Tibial nerve (tissue), 4 donors: ENCODE results near the gene PGRMC2. TPM values are rescaled to one million over a fixed set of nuclear protein-coding genes. Genes with fewer than 3 reads are reported as not detected.

Experiments
- DNase-seq, 2 donors: peaks; one replicate each; pipeline ENCODE4 v3.0.0-alpha.2; 2019; ENCODE audit warnings: low spot score in 2 of 2
- H3K27ac ChIP-seq, 4 donors: fragments of 200-600 bp; sonication (generic) in 3 of 4; one replicate each; pipeline ENCODE4 v1.5.1; 2017 to 2019; ENCODE audit warnings: mild to moderate bottlenecking in 1 of 4
- H3K27me3 ChIP-seq, 2 donors: fragments of 200-600 bp; sonication (generic) in 1 of 2; one replicate each; pipeline versions ENCODE4 v1.5.1 to v1.6.0; 2017 to 2019
- H3K36me3 ChIP-seq, 3 donors: fragments of 200-600 bp; sonication (generic); one replicate each; pipeline ENCODE4 v1.5.1; 2018 to 2019
- H3K4me1 ChIP-seq, 4 donors: fragments of 200-600 bp; sonication (generic) in 3 of 4; one replicate each; pipeline ENCODE4 v1.5.1; 2017 to 2019
- H3K4me3 ChIP-seq, 4 donors: fragments of 200-600 bp; sonication (generic) in 3 of 4; one replicate each; pipeline ENCODE4 v1.5.1; 2017 to 2019; ENCODE audit warnings: mild to moderate bottlenecking in 1 of 4, moderate library complexity in 1 of 4
- H3K9me3 ChIP-seq, 4 donors: fragments of 200-600 bp; sonication (generic) in 3 of 4; one replicate each; pipeline ENCODE4 v1.5.1; 2017 to 2019
- CTCF ChIP-seq, 5 experiments: fragments of 200-600 bp in 3 of 5; fragments of 450-650 bp in 2 of 5; sonication (generic) in 3 of 5; IDR thresholded peaks; one replicate each; pipeline ENCODE4 v1.5.1; 2016 to 2019; ENCODE audit warnings: antibody characterized with exemption in 5 of 5, mild to moderate bottlenecking in 3 of 5, moderate library complexity in 2 of 5
- EP300 ChIP-seq, 2 donors: sonication (generic); formaldehyde crosslinking; IDR thresholded peaks; one replicate each; pipeline ENCODE4 v1.6.1; 2017; ENCODE audit warnings: antibody characterized with exemption in 2 of 2, mild to moderate bottlenecking in 1 of 2
- POLR2A ChIP-seq, 2 donors: fragments of 450-650 bp; IDR thresholded peaks; one replicate each; pipeline ENCODE4 v1.6.1; 2017; ENCODE audit warnings: antibody characterized with exemption in 2 of 2, mild to moderate bottlenecking in 2 of 2, moderate library complexity in 2 of 2
- WGBS, 2 donors: methylation state at CpG; one replicate each; pipeline ENCODE4 v1.1.5; 2018; 5-methylcytosine and 5-hydroxymethylcytosine counted together
- total RNA-seq, 4 donors: library from RNA; depleted of rRNA; stranded (reverse); fragments of >200 nt; gene quantifications; one replicate each; pipeline ENCODE4 v1.1.0, GENCODE V29; 2016

Gene PGRMC2
- total RNA-seq, 4 donors from 2014 or later: 21.8 to 45.9 (median 29.0) TPM

- Histone ChIP-seq H3K4me1 (no peaks in the 10 kb centered on the region), H3K9me3 (no peaks in the 10 kb centered on the region), H3K27ac (no peak overlapping the region), H3K4me3 (no peak overlapping the region), H3K36me3 (peaks cover 0 to 10% (median 0%) of the 10 kb centered on the region in 3 donors), H3K27me3 (no peaks in the 10 kb centered on the region)
- DNase-seq: no peak
- WGBS, 2 donors: 80 to 81% methylated on average over 4 of the region's 4 CpGs
- TF ChIP-seq EP300 (IDR thresholded peaks at IDR 0.05) (no peak), CTCF (IDR thresholded peaks at IDR 0.05) (no peak), POLR2A (IDR thresholded peaks at IDR 0.05) (no peak)
Measured at GRCh38 chr4:128329638-128330037, 42.0 kb upstream of the PGRMC2 start.

- Histone ChIP-seq H3K36me3 (peaks cover 0 to 23% (median 0%) of the 10 kb centered on the region in 3 donors), H3K27me3 (no peaks in the 10 kb centered on the region), H3K27ac (no peak overlapping the region), H3K4me1 (no peaks in the 10 kb centered on the region), H3K4me3 (no peak overlapping the region), H3K9me3 (no peaks in the 10 kb centered on the region)
- no peak for DNase-seq
- WGBS, 2 donors: 71 to 80% methylated on average over 6 of the region's 6 CpGs
- TF ChIP-seq POLR2A (IDR thresholded peaks at IDR 0.05): no peak
- TF ChIP-seq CTCF (IDR thresholded peaks at IDR 0.05): no peak
- TF ChIP-seq EP300 (IDR thresholded peaks at IDR 0.05): no peak
Measured at GRCh38 chr4:128328106-128328505, 40.5 kb upstream of the PGRMC2 start.

- no peaks in the 10 kb centered on the region for H3K9me3 ChIP-seq
- DNase-seq: no peak
- H3K27ac ChIP-seq: no peak overlapping the region
- H3K4me3 ChIP-seq: no peak overlapping the region
- no peaks in the 10 kb centered on the region for H3K27me3 ChIP-seq
- H3K36me3 ChIP-seq: peaks cover 0 to 29% (median 0%) of the 10 kb centered on the region in 3 donors
- TF ChIP-seq EP300 (IDR thresholded peaks at IDR 0.05) (no peak), CTCF (IDR thresholded peaks at IDR 0.05) (no peak)
- WGBS, 2 donors: 50 to 89% methylated on average over 1 of the region's 1 CpG
- no peaks in the 10 kb centered on the region for H3K4me1 ChIP-seq
Measured at GRCh38 chr4:128323401-128323800, 35.8 kb upstream of the PGRMC2 start.

- Histone ChIP-seq H3K9me3 (no peaks in the 10 kb centered on the region), H3K4me1 (no peaks in the 10 kb centered on the region), H3K27me3 (no peaks in the 10 kb centered on the region), H3K27ac (no peak overlapping the region), H3K36me3 (peaks cover 0 to 29% (median 0%) of the 10 kb centered on the region in 3 donors), H3K4me3 (no peak overlapping the region)
- WGBS, 2 donors: 77% methylated on average over 2 of the region's 2 CpGs
- TF ChIP-seq CTCF (IDR thresholded peaks at IDR 0.05) (no peak), EP300 (IDR thresholded peaks at IDR 0.05) (no peak), POLR2A (IDR thresholded peaks at IDR 0.05) (no peak)
- no peak for DNase-seq
Measured at GRCh38 chr4:128322986-128323385, 35.4 kb upstream of the PGRMC2 start.

GRCh38 chr4:128322311-128322710 lies 34.7 kb upstream of the PGRMC2 start:
- Histone ChIP-seq H3K27ac (no peak overlapping the region), H3K4me1 (no peaks in the 10 kb centered on the region), H3K27me3 (no peaks in the 10 kb centered on the region), H3K36me3 (peaks cover 0 to 29% (median 0%) of the 10 kb centered on the region in 3 donors), H3K9me3 (no peaks in the 10 kb centered on the region), H3K4me3 (no peak overlapping the region)
- 87 to 93% methylated on average over 2 of the region's 2 CpGs for WGBS, 2 donors
- no peak for DNase-seq
- TF ChIP-seq CTCF (IDR thresholded peaks at IDR 0.05) (no peak), POLR2A (IDR thresholded peaks at IDR 0.05) (no peak), EP300 (IDR thresholded peaks at IDR 0.05) (no peak)
